A549 treated with GW870086 at 1 μM for 4 hours (cell line): ENCODE results near the gene SPRYD7. TPM values are rescaled to one million over a fixed set of nuclear protein-coding genes. Genes with fewer than 3 reads are reported as not detected.

Experiments used
- total RNA-seq: library from RNA; stranded (reverse); fragments of 200-300 nt; extraction: Qiagen RNA extraction; gene quantifications from 5 replicates; pipeline ENCODE4 v1.2.3, GENCODE V29; 2022; ENCODE audit warnings: low read depth

Gene SPRYD7
- total RNA-seq: 7.4 to 9.7 TPM (median 9.2 TPM) in 5 replicates

GRCh38 chr13:49936075-49936967, at the start of gene SPRYD7:
TSS of gene SPRYD7 (minus strand) at chr13:49936340. CDS start at chr13:49936235, 105 bp downstream.

Other genes with a start within 250 kb of the SPRYD7 start
- 47.2 to 70.1 TPM (median 66.2 TPM) in 5 replicates for gene EBPL, start 244.9 kb downstream of the SPRYD7 start, total RNA-seq
- gene KPNA3, start 143.7 kb downstream of the SPRYD7 start, total RNA-seq: 26.0 to 33.4 TPM (median 31.6 TPM) in 5 replicates
- 13.8 to 16.1 TPM (median 15.1 TPM) in 5 replicates for gene TRIM13, start 60.7 kb upstream of the SPRYD7 start, total RNA-seq
- 0.50 to 0.86 TPM (median 0.62 TPM) in 5 replicates for gene KCNRG, start 79.1 kb upstream of the SPRYD7 start, total RNA-seq